HEK293T (cell line): ENCODE results near the gene BNIP1.

Source experiments
- CTCF ChIA-PET: fragments of 350-600 bp; formaldehyde crosslinking; extraction: SDS; loops from one replicate; lab custom pipeline; 2021; ENCODE audit warnings: antibody characterized with exemption, inconsistent platforms; lab: Yijun Ruan, JAX
- POLR2A ChIA-PET: fragments of 350-600 bp; formaldehyde crosslinking; extraction: SDS; loops from one replicate; lab custom pipeline; 2020; ENCODE audit warnings: antibody characterized with exemption, inconsistent platforms; lab: Yijun Ruan, JAX
- DNase-seq: peaks from one replicate; pipeline ENCODE4 v3.0.0; 2012; ENCODE audit warnings: mixed read lengths; ENCODE audit errors: extremely low spot score
- ARNT ChIP-seq: fragments of 450-650 bp; IDR thresholded peaks from 2 replicates; pipeline ENCODE4 v1.6.1; 2017; ENCODE audit warnings: mild to moderate bottlenecking
- BHLHE40 ChIP-seq: fragments of 450-650 bp; IDR thresholded peaks from 2 replicates; pipeline ENCODE4 v1.6.1; 2016; ENCODE audit warnings: mild to moderate bottlenecking, moderate library complexity, borderline replicate concordance
- CTBP1 ChIP-seq: fragments of 450-650 bp; IDR thresholded peaks from 2 replicates; pipeline ENCODE4 v1.6.1; 2016; ENCODE audit warnings: borderline replicate concordance
- ELF4 ChIP-seq: fragments of 450-650 bp; IDR thresholded peaks from 2 replicates; pipeline ENCODE4 v1.6.1; 2017; ENCODE audit warnings: antibody characterized with exemption
- FOXA1 ChIP-seq: fragments of 450-650 bp; IDR thresholded peaks from 2 replicates; pipeline ENCODE4 v1.6.1; 2016; ENCODE audit warnings: mild to moderate bottlenecking
- FOXK2 ChIP-seq: fragments of 450-650 bp; IDR thresholded peaks from 2 replicates; pipeline ENCODE4 v1.6.1; 2016; ENCODE audit warnings: mild to moderate bottlenecking
- FOXM1 ChIP-seq: fragments of 450-650 bp; IDR thresholded peaks from 2 replicates; pipeline ENCODE4 v1.6.1; 2017; ENCODE audit warnings: mild to moderate bottlenecking, borderline replicate concordance
- HDGF ChIP-seq: fragments of 450-650 bp; IDR thresholded peaks from 2 replicates; pipeline ENCODE4 v1.6.1; 2017; ENCODE audit warnings: antibody characterized with exemption, borderline replicate concordance
- L3MBTL2 ChIP-seq: fragments of 450-650 bp; conservative IDR thresholded peaks from 2 replicates; pipeline ENCODE4 v1.6.1; 2016; ENCODE audit warnings: mild to moderate bottlenecking
- LEF1 ChIP-seq: fragments of 450-650 bp; IDR thresholded peaks from 2 replicates; pipeline ENCODE4 v1.6.1; 2017; ENCODE audit warnings: mild to moderate bottlenecking, borderline replicate concordance
- NFRKB ChIP-seq: fragments of 450-650 bp; IDR thresholded peaks from 2 replicates; pipeline ENCODE4 v1.6.1; 2016; ENCODE audit warnings: mild to moderate bottlenecking, moderate library complexity
- SP1 ChIP-seq: fragments of 450-650 bp; IDR thresholded peaks from 2 replicates; pipeline ENCODE4 v1.6.1; 2017
- SUZ12 ChIP-seq: fragments of 450-650 bp; IDR thresholded peaks from 2 replicates; pipeline ENCODE4 v1.6.1; 2016; ENCODE audit warnings: mild to moderate bottlenecking
- TARDBP ChIP-seq: fragments of 450-650 bp; IDR thresholded peaks from 2 replicates; pipeline ENCODE4 v1.6.1; 2016
- ZNF384 ChIP-seq: fragments of 450-650 bp; IDR thresholded peaks from 2 replicates; pipeline ENCODE4 v1.6.1; 2016
- TF ChIP-seq, protein P1 (sequence below): fragments of 450-650 bp; IDR thresholded peaks from 2 replicates; pipeline ENCODE4 v1.6.1; 2016

BNIP1 gene

DNA sequence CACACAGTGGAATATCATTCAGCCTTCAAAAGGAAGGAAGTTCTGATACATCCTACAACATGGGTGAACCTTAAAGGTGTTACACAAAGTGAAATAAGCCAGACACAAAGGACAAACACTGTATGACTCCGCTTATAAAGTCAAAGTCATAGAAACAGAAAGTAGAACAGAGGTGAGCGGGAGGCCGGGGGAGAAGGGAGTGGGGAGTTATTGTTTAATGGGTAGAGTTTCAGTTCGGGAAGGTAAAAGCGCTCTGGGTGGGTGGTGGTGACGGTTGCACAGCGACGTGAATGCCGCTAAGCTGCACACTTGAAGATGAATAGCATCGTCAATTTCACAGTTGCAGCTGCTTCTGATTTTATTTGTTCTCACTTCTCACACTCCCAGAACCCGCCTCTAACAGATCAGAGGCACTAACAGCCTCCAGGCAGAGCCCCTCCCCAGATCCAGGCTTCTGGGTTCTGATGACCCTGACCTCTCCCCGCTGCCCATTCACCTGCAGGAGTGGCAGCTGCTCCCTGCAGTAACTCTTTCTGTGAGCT, 34.1 kb downstream of the BNIP1 start:
- ChIA-PET CTCF (no interaction called here), POLR2A (no interaction called here)
- TF ChIP-seq SUZ12 = no peak
- no peak for TF ChIP-seq L3MBTL2
- no peak for TF ChIP-seq HDGF
- no peak for TF ChIP-seq LEF1
- TF ChIP-seq ELF4 = no peak
- no peak for TF ChIP-seq FOXM1
- TF ChIP-seq NFRKB = no peak
- no peak for TF ChIP-seq FOXA1
- TF ChIP-seq ZNF384 = no peak
- TF ChIP-seq FOXK2 = no peak
- no peak for TF ChIP-seq CTBP1
- no peak for TF ChIP-seq ARNT
- TF ChIP-seq BHLHE40 = no peak
- DNase-seq = no peak

DNA sequence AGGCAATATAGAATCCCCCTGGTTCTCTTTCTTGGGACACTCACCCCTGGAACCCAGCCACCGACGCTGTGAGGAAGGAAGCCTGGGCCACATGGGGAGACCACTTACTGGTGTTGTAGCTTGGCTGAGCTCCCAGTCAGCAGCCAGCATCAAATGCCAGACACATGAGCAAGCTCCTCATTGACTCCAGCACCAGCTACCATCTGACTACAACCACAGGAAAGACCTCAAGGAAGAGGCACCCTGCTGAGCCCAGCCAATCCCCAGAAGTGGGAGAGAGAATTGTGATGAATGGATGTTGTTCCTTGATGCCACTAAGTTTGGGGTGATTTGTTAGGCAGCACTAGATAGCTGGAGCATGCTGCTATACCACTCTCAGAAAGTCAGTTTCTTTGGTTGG, 36.0 kb downstream of the BNIP1 start:
- TF ChIP-seq ARNT (no peak), LEF1 (no peak), HDGF (no peak), SP1 (no peak), NFRKB (no peak), FOXK2 (no peak), FOXM1 (no peak), ZNF384 (no peak), CTBP1 (no peak), ELF4 (no peak), L3MBTL2 (no peak), SUZ12 (no peak), TARDBP (no peak), BHLHE40 (no peak), FOXA1 (no peak)
- TF ChIP-seq, protein P1, sequence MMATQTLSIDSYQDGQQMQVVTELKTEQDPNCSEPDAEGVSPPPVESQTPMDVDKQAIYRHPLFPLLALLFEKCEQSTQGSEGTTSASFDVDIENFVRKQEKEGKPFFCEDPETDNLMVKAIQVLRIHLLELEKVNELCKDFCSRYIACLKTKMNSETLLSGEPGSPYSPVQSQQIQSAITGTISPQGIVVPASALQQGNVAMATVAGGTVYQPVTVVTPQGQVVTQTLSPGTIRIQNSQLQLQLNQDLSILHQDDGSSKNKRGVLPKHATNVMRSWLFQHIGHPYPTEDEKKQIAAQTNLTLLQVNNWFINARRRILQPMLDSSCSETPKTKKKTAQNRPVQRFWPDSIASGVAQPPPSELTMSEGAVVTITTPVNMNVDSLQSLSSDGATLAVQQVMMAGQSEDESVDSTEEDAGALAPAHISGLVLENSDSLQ = no peak
- no peak for DNase-seq
- ChIA-PET CTCF (no interaction called here), POLR2A (no interaction called here)

DNA sequence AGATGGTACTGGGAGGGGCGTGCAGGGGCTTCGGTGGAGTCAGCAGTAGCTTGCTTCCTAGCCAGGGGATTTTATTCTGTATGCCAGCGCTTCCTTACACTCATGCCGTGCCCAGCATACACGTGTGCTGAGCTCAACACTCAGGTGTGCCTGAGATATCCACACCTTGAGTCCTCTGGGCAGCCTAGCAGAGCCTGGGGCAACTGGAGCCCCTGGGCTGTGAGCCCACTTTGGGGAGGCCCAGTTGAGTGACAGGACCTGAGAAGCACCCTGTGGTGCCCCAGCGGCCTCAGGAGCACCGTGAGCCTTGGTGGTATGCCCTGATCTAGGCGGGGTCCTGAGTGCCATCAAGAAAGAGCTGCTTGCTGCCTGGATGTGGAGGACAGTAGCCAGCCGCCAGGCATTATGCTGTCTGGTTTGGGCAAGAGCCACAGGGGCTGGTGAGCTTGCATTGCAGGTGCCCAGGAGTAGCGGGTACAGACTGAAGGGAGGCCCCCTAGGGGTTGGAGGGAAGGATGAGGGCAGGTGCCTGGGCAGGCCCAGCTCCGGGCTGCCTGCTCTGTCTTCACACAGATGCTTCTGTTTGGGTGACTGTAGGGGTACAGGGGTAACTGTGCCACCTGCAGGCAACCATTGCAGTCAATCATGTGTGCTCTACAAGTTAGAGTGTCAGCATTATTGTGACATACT, 42.9 kb downstream of the BNIP1 start:
- ChIA-PET CTCF (interaction anchor here (0.8 to 1.0 kb wide), 2 partner anchors 14 to 21 kb away, joined by 3 to 6 read pairs; no protein-coding TSS in a partner anchor), POLR2A (no interaction called here)
- DNase-seq = no peak
- no peak for TF ChIP-seq ARNT
- no peak for TF ChIP-seq SUZ12
- TF ChIP-seq, protein P1 = peak; percentile 29; the same call in 1 of the 2 replicates

GRCh38 chr5:173188280-173188679, 43.9 kb downstream of the BNIP1 start:
- ChIA-PET POLR2A (no interaction called here), CTCF (no interaction called here)
- no peak for DNase-seq
- TF ChIP-seq, protein P1 = peak; percentile 80
- TF ChIP-seq HDGF = no peak

DNA sequence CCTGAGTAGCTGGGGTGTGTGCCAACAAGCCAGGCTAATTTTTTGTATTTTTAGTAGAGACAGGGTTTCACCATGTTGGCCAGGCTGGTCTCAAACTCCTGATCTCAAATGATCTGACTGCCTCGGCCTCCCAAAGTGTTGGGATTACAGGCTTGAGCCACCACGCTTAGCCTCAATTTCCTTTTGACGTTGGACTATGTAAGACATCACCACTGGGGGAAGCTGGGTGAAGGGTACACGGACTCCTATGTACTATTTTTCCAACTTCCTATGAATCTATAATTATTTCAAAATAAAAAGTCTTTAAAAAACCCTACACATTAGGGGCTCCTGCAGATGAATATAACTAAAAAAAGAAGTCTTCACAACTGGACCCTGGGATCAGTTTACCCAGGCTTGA, 46.7 kb downstream of the BNIP1 start:
- CTCF ChIA-PET = no interaction called here
- POLR2A ChIA-PET = no interaction called here

DNA sequence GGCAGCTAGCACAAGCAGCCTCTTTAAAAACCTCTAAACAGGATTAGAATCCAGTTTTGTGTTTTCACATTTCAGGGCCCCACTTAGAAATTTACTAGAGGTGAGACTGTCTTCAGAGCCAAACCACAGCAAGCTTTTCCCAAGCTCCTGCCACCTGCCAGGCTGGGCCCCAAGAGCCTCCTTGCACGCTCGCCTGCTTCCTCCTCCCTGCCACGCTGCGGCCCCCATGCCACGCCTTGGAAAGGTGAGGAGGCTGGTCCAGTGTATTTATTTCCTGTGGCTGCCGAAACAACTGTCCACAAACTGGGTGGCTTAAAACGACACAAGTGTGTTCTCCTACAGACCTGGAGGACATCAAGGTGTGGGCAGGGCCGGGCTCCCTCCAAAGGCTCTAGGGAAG, 47.2 kb downstream of the BNIP1 start:
- ChIA-PET POLR2A (no interaction called here), CTCF (no interaction called here)
- TF ChIP-seq HDGF = no peak
- no peak for TF ChIP-seq TARDBP
- DNase-seq = no peak

More for the DNA sequence above, 46.7 kb downstream of the BNIP1 start:
- TF ChIP-seq, protein P1 = no peak
- no peak for TF ChIP-seq ELF4
- no peak for TF ChIP-seq BHLHE40
- no peak for TF ChIP-seq SP1
- TF ChIP-seq FOXM1 = no peak
- TF ChIP-seq FOXA1 = no peak
- TF ChIP-seq SUZ12 = no peak
- TF ChIP-seq ZNF384 = no peak
- TF ChIP-seq NFRKB = no peak
- DNase-seq = no peak
